Measurements from ENCODE around the gene HOXC12.

HOXC12 gene

GRCh38 chr12:54006559-54007220, 52.0 kb downstream of the HOXC12 start:
- Histone ChIP-seq H3K4me3 (ENCODE audit: low read length) (no peak overlapping the region), H3K4me1 (ENCODE audit: control insufficient read depth, low read depth, low read length) (peaks cover 4% of the 10 kb centered on the region), H3K27me3 (ENCODE audit: control insufficient read depth, insufficient read depth, low read length) (peaks cover 100% of the 10 kb centered on the region), H3K9ac (ENCODE audit: low read length) (no peak overlapping the region), H3K9me3 (ENCODE audit: control insufficient read depth, low read depth, low read length) (no peaks in the 10 kb centered on the region), H3K36me3 (ENCODE audit: control insufficient read depth, low read depth, low read length) (no peaks in the 10 kb centered on the region), H3K27ac (ENCODE audit: low read length) (no peak overlapping the region)

- Histone ChIP-seq H3K36me3 (ENCODE audit: control insufficient read depth, low read depth, low read length) (no peaks in the 10 kb centered on the region), H3K9ac (ENCODE audit: low read length) (no peak overlapping the region), H3K27me3 (ENCODE audit: control insufficient read depth, insufficient read depth, low read length) (peaks cover 100% of the 10 kb centered on the region), H3K4me3 (ENCODE audit: low read length) (no peak overlapping the region), H3K9me3 (ENCODE audit: control insufficient read depth, low read depth, low read length) (no peaks in the 10 kb centered on the region), H3K27ac (ENCODE audit: low read length) (no peak overlapping the region), H3K4me1 (ENCODE audit: control insufficient read depth, low read depth, low read length) (peaks cover 4% of the 10 kb centered on the region)
These were observed 53.0 kb downstream of the HOXC12 start for GRCh38 chr12:54007538-54008259.

DNA sequence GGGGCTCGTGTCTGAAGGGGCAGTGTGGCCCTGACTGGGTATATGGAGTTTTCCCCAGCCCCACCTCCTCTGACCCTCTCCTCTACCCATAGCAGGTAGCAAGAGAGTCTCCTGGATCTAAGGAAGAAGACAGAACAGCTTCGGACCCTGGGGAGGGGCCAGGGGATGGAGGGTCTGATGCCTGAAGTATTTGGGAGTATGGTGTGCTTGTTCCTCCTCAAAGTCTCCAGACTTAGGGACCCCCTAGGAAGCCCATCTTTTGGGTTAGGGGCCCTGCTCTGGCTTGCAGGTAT, 53.5 kb downstream of the HOXC12 start:
- Histone ChIP-seq H3K27ac (ENCODE audit: low read length) (no peak overlapping the region), H3K4me3 (ENCODE audit: low read length) (no peak overlapping the region), H3K27me3 (ENCODE audit: control insufficient read depth, insufficient read depth, low read length) (peaks cover 100% of the 10 kb centered on the region), H3K4me1 (ENCODE audit: control insufficient read depth, low read depth, low read length) (peaks cover 4% of the 10 kb centered on the region), H3K36me3 (ENCODE audit: control insufficient read depth, low read depth, low read length) (no peaks in the 10 kb centered on the region), H3K9ac (ENCODE audit: low read length) (no peak overlapping the region), H3K9me3 (ENCODE audit: control insufficient read depth, low read depth, low read length) (no peaks in the 10 kb centered on the region)
